HCT116 (cell line): Measurements from ENCODE around the gene HAPLN2. TPM values are rescaled to one million over a fixed set of nuclear protein-coding genes. Genes with fewer than 3 reads are reported as not detected.

Source experiments
- ATAC-seq: fragments of 200-7000 bp; cut with Tn5 transposase; 2 replicates; pipeline ENCODE4 v1.9.1; 2020; ENCODE audit warnings: mild to moderate bottlenecking, moderate library complexity
- BruUV-seq: library from RNA; stranded (reverse); fragments of 400-500 nt; replicated peaks from 2 replicates; lab custom pipeline; 2021; lab: Mats Ljungman, UMichigan
- CTCF ChIA-PET: fragments of 300-600 bp; sonication (Branson Sonifier 250); formaldehyde crosslinking; loops from one replicate; lab custom pipeline; 2021; ENCODE audit warnings: antibody characterized with exemption; lab: Charles Lee
- POLR2A ChIA-PET: fragments of 300-600, 350-600 bp; sonication (Branson Sonifier 250); formaldehyde crosslinking; loops from one replicate; lab custom pipeline; 2021; ENCODE audit warnings: antibody characterized with exemption; lab: Charles Lee
- RAD21 ChIA-PET, 2 experiments: fragments of 300-600 bp; sonication (Branson Sonifier 250); formaldehyde crosslinking; loops; one replicate each; lab custom pipeline; 2023; ENCODE audit warnings: low total read pairs in 2 of 2; ENCODE audit not compliant: uncharacterized antibody in 2 of 2, unreplicated experiment in 2 of 2, low non-redundant PET in 1 of 2; lab: Charles Lee
- DNase-seq: peaks from one replicate; pipeline ENCODE4 v3.0.0-alpha.2; 2010; ENCODE audit warnings: low read depth, low spot score
- H2AFZ ChIP-seq: fragments of 200-600 bp; shearing (Covaris generic), sonication (generic); 2 replicates; pipeline ENCODE4 v1.6.1; 2017; ENCODE audit warnings: low read depth, mixed run types, mixed read lengths, antibody characterized with exemption, low read length; ENCODE audit not compliant: poor library complexity, severe bottlenecking
- H3K27ac ChIP-seq: 2 replicates; pipeline ENCODE4 v1.5.1; 2012; ENCODE audit warnings: low read depth, low read length
- H3K27me3 ChIP-seq: fragments of 200-600 bp; sonication (generic); 2 replicates; pipeline ENCODE4 v1.6.1; 2016; ENCODE audit warnings: mixed run types, low read length, mixed read lengths; ENCODE audit not compliant: insufficient read depth
- H3K36me3 ChIP-seq, 2 experiments: fragments of 200-500 bp in 1 of 2; fragments of 200-600 bp in 1 of 2; sonication (Bioruptor generic) in 1 of 2; sonication (generic) in 1 of 2; 2 replicates each; pipeline versions ENCODE4 v1.5.1 to v1.6.1; 2014 to 2016; ENCODE audit warnings: low read length in 2 of 2, inconsistent platforms in 1 of 2, mixed read lengths in 1 of 2, mixed run types in 1 of 2; ENCODE audit not compliant: insufficient read depth in 2 of 2, control insufficient read depth in 1 of 2
- H3K4me1 ChIP-seq, 2 experiments: fragments of 200-600 bp in 1 of 2; sonication (generic) in 1 of 2; 2 replicates each; pipeline versions ENCODE4 v1.5.1 to v1.6.1; 2012 to 2017; ENCODE audit warnings: low read length in 2 of 2, inconsistent platforms in 1 of 2, mild to moderate bottlenecking in 1 of 2, mixed read lengths in 1 of 2, mixed run types in 1 of 2, moderate library complexity in 1 of 2; ENCODE audit not compliant: insufficient read depth in 2 of 2, control insufficient read depth in 1 of 2
- H3K4me2 ChIP-seq: fragments of 200-600 bp; sonication (generic); 2 replicates; pipeline ENCODE4 v1.6.1; 2017; ENCODE audit warnings: mixed run types, low read length, mixed read lengths
- H3K4me3 ChIP-seq, 2 experiments: fragments of 200-600 bp in 1 of 2; sonication (generic) in 1 of 2; replicated peaks in 1 of 2; 2 replicates each; pipeline ENCODE4 v1.5.1; 2011 to 2016; ENCODE audit warnings: low read length in 2 of 2, control low read depth in 1 of 2, low read depth in 1 of 2, mild to moderate bottlenecking in 1 of 2, mixed read lengths in 1 of 2, mixed run types in 1 of 2
- H3K79me2 ChIP-seq: fragments of 200-600 bp; sonication (generic); 2 replicates; pipeline ENCODE4 v1.6.1; 2017; ENCODE audit warnings: mild to moderate bottlenecking, mixed run types, low read length, moderate library complexity, mixed read lengths; ENCODE audit not compliant: insufficient read depth
- H3K9ac ChIP-seq: fragments of 200-600 bp; sonication (generic); 2 replicates; pipeline ENCODE4 v1.6.1; 2016; ENCODE audit warnings: low read length, mixed read lengths
- H3K9me2 ChIP-seq: fragments of 200-600 bp; sonication (generic), shearing (Covaris generic); 2 replicates; pipeline ENCODE4 v1.6.1; 2017; ENCODE audit warnings: mixed run types, mild to moderate bottlenecking, moderate library complexity; ENCODE audit not compliant: insufficient read depth
- H3K9me3 ChIP-seq, 2 experiments: fragments of 200-500 bp in 1 of 2; fragments of 200-600 bp in 1 of 2; sonication (Bioruptor generic) in 1 of 2; sonication (generic) in 1 of 2; 2 replicates each; pipeline ENCODE4 v1.6.1; 2014 to 2017; ENCODE audit warnings: low read length in 2 of 2, mixed read lengths in 2 of 2, inconsistent platforms in 1 of 2, low read depth in 1 of 2, mild to moderate bottlenecking in 1 of 2, mixed run types in 1 of 2, moderate library complexity in 1 of 2; ENCODE audit not compliant: control insufficient read depth in 1 of 2, insufficient read depth in 1 of 2
- H4K20me1 ChIP-seq: fragments of 200-600 bp; sonication (generic), shearing (Covaris generic); 2 replicates; pipeline ENCODE4 v1.6.1; 2017; ENCODE audit warnings: mixed run types, mild to moderate bottlenecking, moderate library complexity; ENCODE audit not compliant: insufficient read depth
- ATF3 ChIP-seq: IDR thresholded peaks from 2 replicates; pipeline ENCODE4 v1.6.1; 2012
- MAX ChIP-seq: IDR thresholded peaks from 2 replicates; pipeline ENCODE4 v1.6.1; 2012
- SRF ChIP-seq: IDR thresholded peaks from 2 replicates; pipeline ENCODE4 v1.6.1; 2012; ENCODE audit warnings: low read depth
- TCF7L2 ChIP-seq: IDR thresholded peaks from 2 replicates; pipeline ENCODE4 v1.7.0; 2011; ENCODE audit warnings: borderline replicate concordance, inconsistent platforms; ENCODE audit not compliant: insufficient read depth, insufficient read length; ENCODE audit errors: extremely low read depth
- YY1 ChIP-seq: IDR thresholded peaks from 2 replicates; pipeline ENCODE4 v1.6.1; 2011; ENCODE audit warnings: low read length, low read depth, moderate library complexity, mild to moderate bottlenecking; ENCODE audit not compliant: insufficient replicate concordance; ENCODE audit errors: extremely low read depth
- intact Hi-C: fragments of 100-400 bp; cut with micrococcal nuclease; formaldehyde crosslinking; loops from 2 replicates; pipeline ENCODE4 v1.10.0; 2022
- total RNA-seq: library from RNA; stranded (reverse); gene quantifications from one replicate; pipeline ENCODE4 v1.2.1, GENCODE V29; 2021; ENCODE audit not compliant: unreplicated experiment

Gene HAPLN2
- total RNA-seq, 1 experiment from 2014 or later, result 0.54 TPM

GRCh38 chr1:156592158-156592909, 26.9 kb upstream of the HAPLN2 start:
- Histone ChIP-seq H3K4me3 (peak overlapping the region; percentile 60 to 95), H3K4me2 (peak overlapping the region; percentile 84), H2AFZ (no peak overlapping the region), H4K20me1 (no peaks in the 10 kb centered on the region), H3K36me3 (peaks cover 21 to 42% of the 10 kb centered on the region in 2 experiments; a peak in 3 of 4 replicates), H3K79me2 (peaks cover 25% of the 10 kb centered on the region; the same call in 1 of the 2 replicates), H3K27me3 (no peaks in the 10 kb centered on the region), H3K27ac (peak overlapping the region; percentile 89), H3K4me1 (peaks cover 4 to 23% of the 10 kb centered on the region in 2 experiments; a peak in 3 of 4 replicates), H3K9ac (peak overlapping the region; percentile 97), H3K9me2 (no peaks in the 10 kb centered on the region), H3K9me3 (no peaks in the 10 kb centered on the region)
- TF ChIP-seq SRF, result no peak
- TF ChIP-seq MAX, result no peak
- TF ChIP-seq ATF3, result no peak
- no peak for TF ChIP-seq TCF7L2
- TF ChIP-seq YY1, result no peak
- POLR2A ChIA-PET, result interaction anchor here (0.5 kb wide), 1 partner anchor 13 kb away, joined by 4 read pairs; the partner anchor contains the start of gene TTC24
- DNase-seq (no peak), ATAC-seq (peak; percentile 42)
- RAD21 ChIA-PET, result interaction anchor here (0.6 to 0.7 kb wide), 2 partner anchors 58 to 300 kb away, joined by 3 read pairs; no protein-coding TSS in a partner anchor
- intact Hi-C loops, result no loop called here
- CTCF ChIA-PET, result interaction anchor here (1.6 to 2.3 kb wide), 3 partner anchors 10 to 97 kb away, joined by 4 to 12 read pairs (median 7); partner anchors contain the start of gene GPATCH4
- TSS peak; percentile 55 for BruUV-seq
